Vagina (tissue), 2 donors: ENCODE measurements around the gene GNAQ.

ENCODE experiments used
- POLR2AphosphoS5 ChIP-seq, 2 donors: sonication (generic); formaldehyde crosslinking; IDR thresholded peaks; one replicate each; pipeline ENCODE4 v1.9.0; 2017; ENCODE audit warnings: antibody characterized with exemption in 2 of 2, mild to moderate bottlenecking in 2 of 2, low read depth in 1 of 2; ENCODE audit not compliant: insufficient read depth in 1 of 2
- TF ChIP-seq, protein P1 (sequence below), 3 experiments: fragments of 450-650 bp in 2 of 3; fragments of 200-600 bp in 1 of 3; sonication (generic) in 1 of 3; IDR thresholded peaks; one replicate each; pipeline ENCODE4 v1.5.1; 2017 to 2019; ENCODE audit warnings: antibody characterized with exemption in 3 of 3, mild to moderate bottlenecking in 2 of 3, moderate library complexity in 2 of 3

DNA sequence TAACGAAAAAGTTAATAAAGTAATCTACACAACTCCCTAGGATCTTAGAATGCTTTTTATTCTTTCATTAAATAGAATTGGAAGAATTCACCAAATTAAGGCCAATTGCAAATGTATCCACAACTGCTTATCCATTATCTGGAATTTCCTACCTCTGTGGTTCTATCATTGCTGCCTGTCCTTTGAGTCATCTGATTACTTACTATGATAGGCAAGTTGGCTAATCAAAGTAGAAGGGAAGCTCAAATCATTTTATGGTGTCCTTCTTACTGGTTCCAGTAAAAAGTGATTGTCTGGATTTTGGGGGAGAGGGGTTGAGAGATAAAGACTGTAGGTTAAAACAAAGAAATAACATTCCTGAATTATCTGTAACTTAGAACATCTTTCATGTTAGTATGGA is 222.1 kb downstream of the GNAQ start:
- TF ChIP-seq, protein P1, sequence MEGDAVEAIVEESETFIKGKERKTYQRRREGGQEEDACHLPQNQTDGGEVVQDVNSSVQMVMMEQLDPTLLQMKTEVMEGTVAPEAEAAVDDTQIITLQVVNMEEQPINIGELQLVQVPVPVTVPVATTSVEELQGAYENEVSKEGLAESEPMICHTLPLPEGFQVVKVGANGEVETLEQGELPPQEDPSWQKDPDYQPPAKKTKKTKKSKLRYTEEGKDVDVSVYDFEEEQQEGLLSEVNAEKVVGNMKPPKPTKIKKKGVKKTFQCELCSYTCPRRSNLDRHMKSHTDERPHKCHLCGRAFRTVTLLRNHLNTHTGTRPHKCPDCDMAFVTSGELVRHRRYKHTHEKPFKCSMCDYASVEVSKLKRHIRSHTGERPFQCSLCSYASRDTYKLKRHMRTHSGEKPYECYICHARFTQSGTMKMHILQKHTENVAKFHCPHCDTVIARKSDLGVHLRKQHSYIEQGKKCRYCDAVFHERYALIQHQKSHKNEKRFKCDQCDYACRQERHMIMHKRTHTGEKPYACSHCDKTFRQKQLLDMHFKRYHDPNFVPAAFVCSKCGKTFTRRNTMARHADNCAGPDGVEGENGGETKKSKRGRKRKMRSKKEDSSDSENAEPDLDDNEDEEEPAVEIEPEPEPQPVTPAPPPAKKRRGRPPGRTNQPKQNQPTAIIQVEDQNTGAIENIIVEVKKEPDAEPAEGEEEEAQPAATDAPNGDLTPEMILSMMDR (IDR thresholded peaks at IDR 0.05): no peak
- no peak for TF ChIP-seq POLR2AphosphoS5 (IDR thresholded peaks at IDR 0.05; ENCODE audit: insufficient read depth in 1 of 2, low read depth in 1 of 2)
